Measurements from ENCODE around the gene MS4A10. TPM values are rescaled to one million over a fixed set of nuclear protein-coding genes. Genes with fewer than 3 reads are reported as not detected.

Gene MS4A10
- total RNA-seq, 2 donors from 2014 or later: 0.45 TPM; not detected in 1

GRCh38 chr11:60791153-60791933 lies 6.2 kb downstream of the MS4A10 start:
- WGBS: 98% methylated on average over 4 of the region's 4 CpGs
- H3K4me3 ChIP-seq: no peak overlapping the region

GRCh38 chr11:60792521-60792920 lies 7.4 kb downstream of the MS4A10 start:
- Histone ChIP-seq H3K4me1 (replicated peaks) (no peaks in the 10 kb centered on the region), H3K4me3 (no peak overlapping the region), H3K36me3 (no peaks in the 10 kb centered on the region), H3K9me3 (no peaks in the 10 kb centered on the region), H3K27me3 (replicated peaks; ENCODE audit: insufficient read depth) (no peaks in the 10 kb centered on the region), H3K27ac (no peak overlapping the region)
- DNase-seq (ENCODE audit: low spot score): no peak
- no peak for TF ChIP-seq POLR2AphosphoS5 (IDR thresholded peaks at IDR 0.05)
- no peak for TF ChIP-seq POLR2A (IDR thresholded peaks at IDR 0.05)
- TF ChIP-seq CTCF (IDR thresholded peaks at IDR 0.05): no peak
- intact Hi-C loops (cut with DNase I): no loop called here
- 88% methylated on average over 3 of the region's 3 CpGs for WGBS

More at GRCh38 chr11:60791153-60791933, 6.2 kb downstream of the MS4A10 start:
- Histone ChIP-seq H3K36me3 (no peaks in the 10 kb centered on the region), H3K9me3 (no peaks in the 10 kb centered on the region), H3K27ac (no peak overlapping the region), H3K27me3 (replicated peaks; ENCODE audit: insufficient read depth) (no peaks in the 10 kb centered on the region), H3K4me1 (replicated peaks) (no peaks in the 10 kb centered on the region)
- TF ChIP-seq CTCF (IDR thresholded peaks at IDR 0.05) (no peak), POLR2AphosphoS5 (IDR thresholded peaks at IDR 0.05) (no peak), POLR2A (IDR thresholded peaks at IDR 0.05) (no peak)
- DNase-seq (ENCODE audit: low spot score): no peak
- intact Hi-C loops (cut with DNase I): no loop called here

GRCh38 chr11:60795291-60795690 lies 10.2 kb downstream of the MS4A10 start:
- TF ChIP-seq POLR2A (IDR thresholded peaks at IDR 0.05) (no peak), CTCF (IDR thresholded peaks at IDR 0.05) (no peak), POLR2AphosphoS5 (IDR thresholded peaks at IDR 0.05) (no peak)
- no peaks in the 10 kb centered on the region for H3K9me3 ChIP-seq
- H3K27me3 ChIP-seq (replicated peaks; ENCODE audit: insufficient read depth): no peaks in the 10 kb centered on the region
- no peaks in the 10 kb centered on the region for H3K36me3 ChIP-seq
- H3K4me3 ChIP-seq: no peak overlapping the region
- H3K27ac ChIP-seq: no peak overlapping the region
- no peak for DNase-seq (ENCODE audit: low spot score)
- 76% methylated on average over 6 of the region's 6 CpGs for WGBS
- no peaks in the 10 kb centered on the region for H3K4me1 ChIP-seq (replicated peaks)
- intact Hi-C loops (cut with DNase I): no loop called here

- Histone ChIP-seq H3K27ac (no peak overlapping the region), H3K9me3 (no peaks in the 10 kb centered on the region), H3K4me3 (no peak overlapping the region), H3K27me3 (replicated peaks; ENCODE audit: insufficient read depth) (no peaks in the 10 kb centered on the region), H3K36me3 (no peaks in the 10 kb centered on the region), H3K4me1 (replicated peaks) (no peaks in the 10 kb centered on the region)
- no peak for DNase-seq (ENCODE audit: low spot score)
- WGBS: 89% methylated on average over 17 of the region's 17 CpGs
- intact Hi-C loops (cut with DNase I): no loop called here
- TF ChIP-seq POLR2AphosphoS5 (IDR thresholded peaks at IDR 0.05) (no peak), CTCF (IDR thresholded peaks at IDR 0.05) (no peak), POLR2A (IDR thresholded peaks at IDR 0.05) (no peak)
Measured at GRCh38 chr11:60797846-60798630, 12.9 kb downstream of the MS4A10 start.
